DND-41 (cell line): ENCODE data around the gene PKD1L1.

Source experiments
- ATAC-seq: fragments of 200-7000 bp; cut with Tn5 transposase; 3 replicates; pipeline ENCODE4 v1.9.1; 2021; ENCODE audit warnings: low read depth; ENCODE audit not compliant: insufficient read depth
- DNase-seq: peaks from one replicate; pipeline ENCODE4 v3.0.0-alpha.2; 2020
- H2AFZ ChIP-seq: 2 replicates; pipeline ENCODE4 v1.6.0; 2012; ENCODE audit warnings: low read depth, low read length
- H3K27ac ChIP-seq: 2 replicates; pipeline ENCODE4 v1.5.1; 2012; ENCODE audit warnings: low read length, inconsistent platforms
- H3K27me3 ChIP-seq: fragments of 200-600 bp; sonication (generic); 2 replicates; pipeline ENCODE4 v1.6.0; 2012; ENCODE audit warnings: low read length, mild to moderate bottlenecking, inconsistent platforms; ENCODE audit not compliant: insufficient read depth, poor library complexity
- H3K36me3 ChIP-seq: 2 replicates; pipeline ENCODE4 v1.5.1; 2012; ENCODE audit warnings: low read length, inconsistent platforms; ENCODE audit not compliant: insufficient read depth
- H3K4me1 ChIP-seq: 2 replicates; pipeline ENCODE4 v1.5.1; 2012; ENCODE audit warnings: mild to moderate bottlenecking, low read length; ENCODE audit not compliant: insufficient read depth
- H3K4me2 ChIP-seq: 2 replicates; pipeline ENCODE4 v1.6.0; 2012; ENCODE audit warnings: mild to moderate bottlenecking, moderate library complexity, low read length, inconsistent platforms; ENCODE audit not compliant: insufficient read depth
- H3K4me3 ChIP-seq, 2 experiments: fragments of 200-600 bp in 1 of 2; shearing (Covaris generic) in 1 of 2; 2 replicates each; pipeline ENCODE4 v1.5.1; 2012 to 2016; ENCODE audit warnings: inconsistent platforms in 2 of 2, low read length in 2 of 2, mild to moderate bottlenecking in 2 of 2, low read depth in 1 of 2, moderate library complexity in 1 of 2
- H3K79me2 ChIP-seq: 2 replicates; pipeline ENCODE4 v1.6.0; 2012; ENCODE audit warnings: low read length, inconsistent platforms; ENCODE audit not compliant: insufficient read depth
- H3K9ac ChIP-seq: 2 replicates; pipeline ENCODE4 v1.6.0; 2012; ENCODE audit warnings: low read depth, mild to moderate bottlenecking, inconsistent platforms, low read length, moderate library complexity
- H3K9me3 ChIP-seq: 2 replicates; pipeline ENCODE4 v1.5.1; 2012; ENCODE audit warnings: low read length, moderate library complexity, mild to moderate bottlenecking, inconsistent platforms; ENCODE audit not compliant: insufficient read depth, severe bottlenecking
- H4K20me1 ChIP-seq: 2 replicates; pipeline ENCODE4 v1.6.0; 2012; ENCODE audit warnings: low read length; ENCODE audit not compliant: insufficient read depth
- EZH2 ChIP-seq: IDR thresholded peaks from 3 replicates; pipeline ENCODE4 v1.6.1; 2012; ENCODE audit warnings: borderline replicate concordance, low read depth, mild to moderate bottlenecking, moderate library complexity, low read length, inconsistent platforms; ENCODE audit not compliant: severe bottlenecking
- TF ChIP-seq, protein P1 (sequence below): IDR thresholded peaks from 2 replicates; pipeline ENCODE4 v1.5.1; 2012; ENCODE audit warnings: borderline replicate concordance, low read length, moderate library complexity, mild to moderate bottlenecking; ENCODE audit not compliant: poor library complexity, severe bottlenecking; ENCODE audit errors: extremely low read depth

The PKD1L1 gene

DNA sequence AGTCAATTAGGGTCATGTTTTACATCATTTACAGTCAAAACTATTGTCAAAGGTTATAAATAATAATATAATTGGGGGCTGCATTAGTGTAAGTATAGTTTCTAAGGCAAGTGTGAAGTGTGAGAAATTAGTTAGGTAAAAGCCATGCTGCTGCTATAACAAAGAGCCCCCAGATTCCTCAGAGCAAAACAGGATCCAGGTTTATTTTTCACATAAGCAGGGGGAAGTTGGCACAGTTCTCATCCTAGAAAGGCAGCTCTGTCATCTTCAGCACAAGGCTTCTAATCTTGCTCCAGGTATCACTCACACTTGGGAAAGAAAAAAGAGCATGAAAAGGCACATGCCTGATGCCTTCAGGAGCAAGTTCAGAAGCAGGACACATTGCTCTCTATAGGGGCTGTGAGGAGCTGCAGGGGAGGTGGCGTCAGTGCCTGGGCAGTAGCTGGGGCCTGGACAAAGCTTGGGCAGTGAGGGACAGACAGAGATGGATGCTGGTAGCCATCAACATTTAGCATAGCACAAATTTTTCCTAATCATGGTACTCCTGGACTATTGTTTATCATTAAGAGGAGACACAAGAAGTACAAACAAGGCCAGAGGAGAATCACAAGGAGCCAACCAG is 170.6 kb downstream of the PKD1L1 start:
- Histone ChIP-seq H3K9me3 (no peaks in the 10 kb centered on the region), H4K20me1 (no peaks in the 10 kb centered on the region), H3K79me2 (no peaks in the 10 kb centered on the region), H2AFZ (no peak overlapping the region), H3K4me3 (no peak overlapping the region), H3K4me2 (no peak overlapping the region), H3K27ac (no peak overlapping the region), H3K27me3 (no peaks in the 10 kb centered on the region), H3K9ac (no peak overlapping the region), H3K4me1 (no peaks in the 10 kb centered on the region), H3K36me3 (no peaks in the 10 kb centered on the region)
- no peak for TF ChIP-seq EZH2
- TF ChIP-seq, protein P1, sequence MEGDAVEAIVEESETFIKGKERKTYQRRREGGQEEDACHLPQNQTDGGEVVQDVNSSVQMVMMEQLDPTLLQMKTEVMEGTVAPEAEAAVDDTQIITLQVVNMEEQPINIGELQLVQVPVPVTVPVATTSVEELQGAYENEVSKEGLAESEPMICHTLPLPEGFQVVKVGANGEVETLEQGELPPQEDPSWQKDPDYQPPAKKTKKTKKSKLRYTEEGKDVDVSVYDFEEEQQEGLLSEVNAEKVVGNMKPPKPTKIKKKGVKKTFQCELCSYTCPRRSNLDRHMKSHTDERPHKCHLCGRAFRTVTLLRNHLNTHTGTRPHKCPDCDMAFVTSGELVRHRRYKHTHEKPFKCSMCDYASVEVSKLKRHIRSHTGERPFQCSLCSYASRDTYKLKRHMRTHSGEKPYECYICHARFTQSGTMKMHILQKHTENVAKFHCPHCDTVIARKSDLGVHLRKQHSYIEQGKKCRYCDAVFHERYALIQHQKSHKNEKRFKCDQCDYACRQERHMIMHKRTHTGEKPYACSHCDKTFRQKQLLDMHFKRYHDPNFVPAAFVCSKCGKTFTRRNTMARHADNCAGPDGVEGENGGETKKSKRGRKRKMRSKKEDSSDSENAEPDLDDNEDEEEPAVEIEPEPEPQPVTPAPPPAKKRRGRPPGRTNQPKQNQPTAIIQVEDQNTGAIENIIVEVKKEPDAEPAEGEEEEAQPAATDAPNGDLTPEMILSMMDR: no peak
- ATAC-seq: no peak
- no peak for DNase-seq

GRCh38 chr7:47776335-47776734 is 171.9 kb downstream of the PKD1L1 start:
- Histone ChIP-seq H3K27me3 (no peaks in the 10 kb centered on the region), H2AFZ (no peak overlapping the region), H3K4me3 (no peak overlapping the region), H3K79me2 (no peaks in the 10 kb centered on the region), H3K9me3 (no peaks in the 10 kb centered on the region), H3K9ac (no peak overlapping the region), H3K4me1 (no peaks in the 10 kb centered on the region), H3K36me3 (no peaks in the 10 kb centered on the region), H4K20me1 (no peaks in the 10 kb centered on the region), H3K4me2 (no peak overlapping the region), H3K27ac (no peak overlapping the region)
- no peak for ATAC-seq
- DNase-seq: no peak
- TF ChIP-seq EZH2: no peak
- TF ChIP-seq, protein P1: no peak

GRCh38 chr7:47775238-47775637 is 173.0 kb downstream of the PKD1L1 start:
- Histone ChIP-seq H3K36me3 (no peaks in the 10 kb centered on the region), H4K20me1 (no peaks in the 10 kb centered on the region), H3K4me1 (no peaks in the 10 kb centered on the region), H3K4me2 (no peak overlapping the region), H3K79me2 (no peaks in the 10 kb centered on the region), H2AFZ (no peak overlapping the region), H3K9me3 (no peaks in the 10 kb centered on the region), H3K27ac (no peak overlapping the region), H3K4me3 (no peak overlapping the region), H3K27me3 (no peaks in the 10 kb centered on the region), H3K9ac (no peak overlapping the region)
- DNase-seq: no peak
- TF ChIP-seq, protein P1: no peak
- TF ChIP-seq EZH2: no peak
- ATAC-seq: no peak

DNA sequence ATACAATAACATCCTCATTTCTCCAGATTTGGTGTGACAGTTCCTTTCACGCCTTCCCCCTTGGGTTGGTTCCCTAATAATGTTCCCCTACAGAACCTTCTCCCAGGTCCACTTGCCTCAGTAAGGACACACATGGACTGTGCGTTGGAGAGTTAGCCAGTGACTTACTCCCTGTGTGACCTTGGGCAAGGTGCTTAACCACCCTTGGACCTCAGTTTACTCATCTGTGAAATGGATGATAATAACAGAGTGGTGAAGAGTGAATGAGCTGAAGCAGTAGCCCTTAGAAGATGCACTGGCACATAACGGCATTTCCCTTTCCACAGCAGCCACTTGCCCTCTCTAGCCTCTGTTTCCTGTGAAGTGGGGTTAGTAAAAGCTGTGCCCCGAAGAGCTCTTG is 175.8 kb downstream of the PKD1L1 start:
- Histone ChIP-seq H3K9me3 (no peaks in the 10 kb centered on the region), H4K20me1 (no peaks in the 10 kb centered on the region), H3K27ac (no peak overlapping the region), H3K36me3 (no peaks in the 10 kb centered on the region), H3K79me2 (no peaks in the 10 kb centered on the region), H3K9ac (no peak overlapping the region), H3K27me3 (no peaks in the 10 kb centered on the region), H3K4me1 (no peaks in the 10 kb centered on the region), H3K4me2 (no peak overlapping the region), H2AFZ (no peak overlapping the region), H3K4me3 (no peak overlapping the region)
- TF ChIP-seq EZH2: no peak
- TF ChIP-seq, protein P1: no peak
- ATAC-seq: no peak
- no peak for DNase-seq
